HL-60/S4 treated with retinoic acid at 250 ng/mL for 4 days and 3 days (cell line): ENCODE measurements around the gene POM121.
"Not testable (repeated sequence)": the region's sequence is repeated elsewhere in the genome, so short reads cannot be mapped to it uniquely, and the experiment has no call there.

Experiments
- in situ Hi-C: fragments of 300-500 bp; cut with MboI; formaldehyde crosslinking; loops from 2 replicates; pipeline ENCODE4 v1.7.0; 2022; ENCODE audit warnings: low sequenced_read_pairs

Gene POM121

GRCh38 chr7:72995484-72995883 lies 70.6 kb downstream of the POM121 start:
- in situ Hi-C loops: not testable (repeated sequence)

- in situ Hi-C loops: not testable (repeated sequence)
Observed at GRCh38 chr7:72997447-72997846, 72.6 kb downstream of the POM121 start.

GRCh38 chr7:72997887-72998468 lies 73.1 kb downstream of the POM121 start:
- in situ Hi-C loops: not testable (repeated sequence)
